Epithelial cell of proximal tubule (primary cell): Measurements from ENCODE around the gene PPFIBP2. TPM values are rescaled to one million over a fixed set of nuclear protein-coding genes. Genes with fewer than 3 reads are reported as not detected.
A peak's percentile ranks its signal among the peaks of the same experiment; 100 is the strongest.

ENCODE experiments used
- DNase-seq: peaks from one replicate; pipeline ENCODE4 v3.0.0-alpha.2; 2011; ENCODE audit warnings: low read depth
- H3K4me3 ChIP-seq: 2 replicates; pipeline ENCODE4 v1.5.1; 2011; ENCODE audit warnings: low read depth, mild to moderate bottlenecking, low read length
- total RNA-seq: library from RNA; depleted of rRNA; stranded (reverse); fragments of >200 nt; gene quantifications from 2 replicates; pipeline ENCODE4 v1.2.3, GENCODE V29; 2015
- TF ChIP-seq, protein P1 (sequence below): conservative IDR thresholded peaks from 2 replicates; pipeline ENCODE4 v1.5.1; 2012; ENCODE audit warnings: low read depth, mild to moderate bottlenecking, low read length

Gene PPFIBP2
- total RNA-seq, 1 donor from 2014 or later: 1.7 TPM

GRCh38 chr11:7532405-7533145, 18.8 kb downstream of the PPFIBP2 start:
- TF ChIP-seq, protein P1, sequence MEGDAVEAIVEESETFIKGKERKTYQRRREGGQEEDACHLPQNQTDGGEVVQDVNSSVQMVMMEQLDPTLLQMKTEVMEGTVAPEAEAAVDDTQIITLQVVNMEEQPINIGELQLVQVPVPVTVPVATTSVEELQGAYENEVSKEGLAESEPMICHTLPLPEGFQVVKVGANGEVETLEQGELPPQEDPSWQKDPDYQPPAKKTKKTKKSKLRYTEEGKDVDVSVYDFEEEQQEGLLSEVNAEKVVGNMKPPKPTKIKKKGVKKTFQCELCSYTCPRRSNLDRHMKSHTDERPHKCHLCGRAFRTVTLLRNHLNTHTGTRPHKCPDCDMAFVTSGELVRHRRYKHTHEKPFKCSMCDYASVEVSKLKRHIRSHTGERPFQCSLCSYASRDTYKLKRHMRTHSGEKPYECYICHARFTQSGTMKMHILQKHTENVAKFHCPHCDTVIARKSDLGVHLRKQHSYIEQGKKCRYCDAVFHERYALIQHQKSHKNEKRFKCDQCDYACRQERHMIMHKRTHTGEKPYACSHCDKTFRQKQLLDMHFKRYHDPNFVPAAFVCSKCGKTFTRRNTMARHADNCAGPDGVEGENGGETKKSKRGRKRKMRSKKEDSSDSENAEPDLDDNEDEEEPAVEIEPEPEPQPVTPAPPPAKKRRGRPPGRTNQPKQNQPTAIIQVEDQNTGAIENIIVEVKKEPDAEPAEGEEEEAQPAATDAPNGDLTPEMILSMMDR: no peak
- no peak for DNase-seq
- H3K4me3 ChIP-seq: no peak overlapping the region

GRCh38 chr11:7533199-7534041, 19.6 kb downstream of the PPFIBP2 start:
- TF ChIP-seq, protein P1: no peak
- DNase-seq: no peak
- no peak overlapping the region for H3K4me3 ChIP-seq

DNA sequence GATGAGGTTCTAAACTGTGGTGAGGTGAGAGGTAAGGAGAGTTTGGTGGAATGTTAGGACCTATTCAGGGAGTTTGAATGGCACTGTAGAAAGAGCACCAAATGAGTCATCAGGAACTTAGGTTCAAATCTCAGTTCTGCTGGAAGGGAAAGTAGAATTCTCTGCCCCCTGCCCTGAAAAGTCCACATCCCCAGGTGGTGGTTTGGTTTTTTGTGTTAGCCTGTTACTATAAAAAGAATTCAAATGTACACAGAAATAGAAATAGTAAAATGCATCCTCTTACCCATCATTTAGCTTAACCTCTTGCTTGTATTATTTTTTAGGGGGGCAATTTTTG, 20.2 kb downstream of the PPFIBP2 start:
- H3K4me3 ChIP-seq: no peak overlapping the region
- TF ChIP-seq, protein P1: no peak

GRCh38 chr11:7536100-7536499, 22.3 kb downstream of the PPFIBP2 start:
- DNase-seq: no peak
- TF ChIP-seq, protein P1: peak; percentile 54
- no peak overlapping the region for H3K4me3 ChIP-seq

More for the DNA sequence above, 20.2 kb downstream of the PPFIBP2 start:
- no peak for DNase-seq

- TF ChIP-seq, protein P1: no peak
- no peak overlapping the region for H3K4me3 ChIP-seq
- no peak for DNase-seq
These were observed 23.5 kb downstream of the PPFIBP2 start for GRCh38 chr11:7537265-7537664.

GRCh38 chr11:7538031-7538430, 24.2 kb downstream of the PPFIBP2 start:
- no peak for DNase-seq
- TF ChIP-seq, protein P1: no peak
- no peak overlapping the region for H3K4me3 ChIP-seq
